H9 (cell line): ENCODE results near the gene CHL1. TPM values are rescaled to one million over a fixed set of nuclear protein-coding genes. Genes with fewer than 3 reads are reported as not detected.

Experiments
- DNase-seq: peaks from one replicate; pipeline ENCODE4 v3.0.0-alpha.2; 2017
- H2AFZ ChIP-seq: one replicate; pipeline ENCODE4 v1.6.1; 2013; ENCODE audit warnings: mild to moderate bottlenecking, low read length, control low read depth, moderate library complexity
- H2AK5ac ChIP-seq: 2 replicates; pipeline ENCODE4 v1.6.1; 2013; ENCODE audit warnings: low read length, control low read depth, mixed read lengths; ENCODE audit not compliant: insufficient read length
- H2BK120ac ChIP-seq: one replicate; pipeline ENCODE4 v1.6.1; 2013; ENCODE audit warnings: low read depth, mild to moderate bottlenecking, low read length, control low read depth, inconsistent platforms; ENCODE audit not compliant: poor library complexity, severe bottlenecking
- H2BK12ac ChIP-seq: 2 replicates; pipeline ENCODE4 v1.6.1; 2013; ENCODE audit warnings: low read length, control low read depth, mixed read lengths, low read depth; ENCODE audit not compliant: insufficient read length
- H2BK15ac ChIP-seq: 2 replicates; pipeline ENCODE4 v1.6.1; 2013; ENCODE audit warnings: low read depth, low read length, control low read depth
- H2BK20ac ChIP-seq: one replicate; pipeline ENCODE4 v1.6.1; 2013; ENCODE audit warnings: low read depth, mild to moderate bottlenecking, low read length, control low read depth, inconsistent platforms; ENCODE audit not compliant: poor library complexity, severe bottlenecking
- H2BK5ac ChIP-seq: 2 replicates; pipeline ENCODE4 v1.6.1; 2013; ENCODE audit warnings: low read length, control low read depth, mixed read lengths; ENCODE audit not compliant: insufficient read length
- H3K14ac ChIP-seq: 2 replicates; pipeline ENCODE4 v1.6.1; 2013; ENCODE audit warnings: low read length, control low read depth; ENCODE audit not compliant: insufficient read depth
- H3K18ac ChIP-seq: 2 replicates; pipeline ENCODE4 v1.6.1; 2013; ENCODE audit warnings: low read depth, mild to moderate bottlenecking, mixed read lengths, low read length, control low read depth; ENCODE audit not compliant: insufficient read length
- H3K23ac ChIP-seq: 2 replicates; pipeline ENCODE4 v1.6.1; 2013; ENCODE audit warnings: low read length, control low read depth, mixed read lengths, low read depth; ENCODE audit not compliant: insufficient read length
- H3K23me2 ChIP-seq: 2 replicates; pipeline ENCODE4 v1.6.1; 2013; ENCODE audit warnings: low read depth, mild to moderate bottlenecking, mixed read lengths, low read length, control low read depth; ENCODE audit not compliant: insufficient read length, poor library complexity, severe bottlenecking
- H3K27ac ChIP-seq: 2 replicates; pipeline ENCODE4 v1.5.1; 2013; ENCODE audit warnings: low read length, control low read depth, mixed read lengths, low read depth; ENCODE audit not compliant: insufficient read length
- H3K27me3 ChIP-seq: 2 replicates; pipeline ENCODE4 v1.6.1; 2013; ENCODE audit warnings: low read length, control low read depth, inconsistent platforms; ENCODE audit not compliant: insufficient read depth
- H3K4ac ChIP-seq: 2 replicates; pipeline ENCODE4 v1.6.1; 2013; ENCODE audit warnings: low read depth, mild to moderate bottlenecking, control low read depth, inconsistent platforms, low read length, moderate library complexity
- H3K4me1 ChIP-seq: 2 replicates; pipeline ENCODE4 v1.6.1; 2013; ENCODE audit warnings: low read length, control low read depth, inconsistent platforms; ENCODE audit not compliant: insufficient read depth
- H3K4me2 ChIP-seq: 2 replicates; pipeline ENCODE4 v1.6.1; 2013; ENCODE audit warnings: low read length, control low read depth, mixed read lengths; ENCODE audit not compliant: insufficient read length, insufficient read depth
- H3K56ac ChIP-seq: 2 replicates; pipeline ENCODE4 v1.6.1; 2013; ENCODE audit warnings: low read depth, mild to moderate bottlenecking, mixed read lengths, low read length, control low read depth; ENCODE audit not compliant: insufficient read length
- H3K79me1 ChIP-seq: 2 replicates; pipeline ENCODE4 v1.6.1; 2013; ENCODE audit warnings: low read depth, mild to moderate bottlenecking, moderate library complexity, low read length, control low read depth, inconsistent platforms; ENCODE audit not compliant: insufficient read depth, poor library complexity, severe bottlenecking
- H3K79me2 ChIP-seq: 2 replicates; pipeline ENCODE4 v1.6.1; 2013; ENCODE audit warnings: low read length, control low read depth, inconsistent platforms; ENCODE audit not compliant: insufficient read depth
- H3K9ac ChIP-seq: 2 replicates; pipeline ENCODE4 v1.6.1; 2013; ENCODE audit warnings: low read length, control low read depth, mixed read lengths; ENCODE audit not compliant: insufficient read length; ENCODE audit errors: extremely low read depth
- H3K9me3 ChIP-seq: one replicate; pipeline ENCODE4 v1.6.1; 2013; ENCODE audit warnings: low read depth, low read length, inconsistent platforms; ENCODE audit not compliant: control insufficient read depth
- H3T11ph ChIP-seq: one replicate; pipeline ENCODE4 v1.6.1; 2013; ENCODE audit warnings: mild to moderate bottlenecking, low read length, control low read depth, inconsistent platforms
- H4K20me1 ChIP-seq: one replicate; pipeline ENCODE4 v1.6.1; 2013; ENCODE audit not compliant: control insufficient read depth, insufficient read length, insufficient read depth
- H4K5ac ChIP-seq: 2 replicates; pipeline ENCODE4 v1.6.1; 2013; ENCODE audit warnings: low read depth, mild to moderate bottlenecking, mixed read lengths, low read length, control low read depth; ENCODE audit not compliant: insufficient read length
- H4K8ac ChIP-seq: replicated peaks from 2 replicates; pipeline ENCODE4 v1.6.1; 2013; ENCODE audit warnings: low read length, control low read depth, mixed read lengths, low read depth; ENCODE audit not compliant: insufficient read length
- H4K91ac ChIP-seq: 2 replicates; pipeline ENCODE4 v1.6.1; 2013; ENCODE audit warnings: low read depth, mild to moderate bottlenecking, moderate library complexity, mixed read lengths, low read length, control low read depth; ENCODE audit not compliant: insufficient read length
- H3K27ac Mint-ChIP-seq, 3 experiments: 2 replicates in 2 of 3; 3 replicates in 1 of 3; pipeline ENCODE4 v1.8.0; 2020 to 2021; ENCODE audit warnings: mixed read lengths in 3 of 3, mild to moderate bottlenecking in 1 of 3, moderate library complexity in 1 of 3
- H3K27me3 Mint-ChIP-seq: 2 replicates; pipeline ENCODE4 v1.8.0; 2021; ENCODE audit warnings: low read depth, mild to moderate bottlenecking, moderate library complexity, mixed read lengths
- H3K36me3 Mint-ChIP-seq, 3 experiments: 2 replicates in 2 of 3; 3 replicates in 1 of 3; pipeline ENCODE4 v1.8.0; 2020 to 2021; ENCODE audit warnings: low read depth in 3 of 3, mixed read lengths in 3 of 3; ENCODE audit not compliant: insufficient read depth in 1 of 3
- H3K4me1 Mint-ChIP-seq, 2 experiments: 2 replicates each; pipeline ENCODE4 v1.8.0; 2020; ENCODE audit warnings: mixed read lengths in 2 of 2
- H3K4me3 Mint-ChIP-seq, 2 experiments: 2 replicates in 1 of 2; 3 replicates in 1 of 2; pipeline ENCODE4 v1.8.0; 2020 to 2021; ENCODE audit warnings: mild to moderate bottlenecking in 2 of 2, mixed read lengths in 2 of 2, moderate library complexity in 1 of 2
- H3K9me3 Mint-ChIP-seq, 2 experiments: 2 replicates in 1 of 2; 3 replicates in 1 of 2; pipeline ENCODE4 v1.8.0; 2020; ENCODE audit warnings: mild to moderate bottlenecking in 2 of 2, mixed read lengths in 2 of 2, moderate library complexity in 1 of 2
- WGBS: extraction: QIAGEN DNeasy Blood & Tissue Kit; methylation state at CpG from one replicate; pipeline ENCODE4 v1.1.7; 2013; ENCODE audit warnings: missing lambda C conversion rate, low lambda C conversion rate, mixed read lengths; ENCODE audit not compliant: insufficient read length; ENCODE audit errors: extremely low coverage; 5-methylcytosine and 5-hydroxymethylcytosine counted together
- total RNA-seq: library from RNA; stranded (reverse); gene quantifications from 2 replicates; pipeline ENCODE4 v1.2.1, GENCODE V29; 2021
- TF ChIP-seq, protein P1 (sequence below): fragments of 200-600 bp; sonication (generic); conservative IDR thresholded peaks from 3 replicates; pipeline ENCODE4 v1.8.0; 2021; ENCODE audit warnings: antibody characterized with exemption, mild to moderate bottlenecking

Gene CHL1
- total RNA-seq, 1 experiment from 2014 or later, result not detected

GRCh38 chr3:299590-300301, 103.2 kb downstream of the CHL1 start:
- no peak overlapping the region for H2BK20ac ChIP-seq
- H2AK5ac ChIP-seq, result no peak overlapping the region
- H3K9me3 ChIP-seq, result no peaks in the 10 kb centered on the region
- H3T11ph ChIP-seq, result no peak overlapping the region
- no peak overlapping the region for H3K23ac ChIP-seq
- no peak overlapping the region for H2BK12ac ChIP-seq
- Mint-ChIP-seq H3K27ac (no peak overlapping the region; a peak in 2 of 7 replicates), H3K27me3 (peaks cover 2% of the 10 kb centered on the region; the same call in 1 of the 2 replicates), H3K9me3 (no peaks in the 10 kb centered on the region), H3K36me3 (no peaks in the 10 kb centered on the region), H3K4me3 (no peak overlapping the region), H3K4me1 (peaks cover 0 to 4% of the 10 kb centered on the region in 2 experiments; a peak in 1 of 4 replicates)
- no peak overlapping the region for H2BK120ac ChIP-seq
- no peak overlapping the region for H2BK5ac ChIP-seq
- H3K27ac ChIP-seq, result no peak overlapping the region
- no peak overlapping the region for H3K14ac ChIP-seq
- no peak overlapping the region for H4K8ac ChIP-seq
- TF ChIP-seq, protein P1, sequence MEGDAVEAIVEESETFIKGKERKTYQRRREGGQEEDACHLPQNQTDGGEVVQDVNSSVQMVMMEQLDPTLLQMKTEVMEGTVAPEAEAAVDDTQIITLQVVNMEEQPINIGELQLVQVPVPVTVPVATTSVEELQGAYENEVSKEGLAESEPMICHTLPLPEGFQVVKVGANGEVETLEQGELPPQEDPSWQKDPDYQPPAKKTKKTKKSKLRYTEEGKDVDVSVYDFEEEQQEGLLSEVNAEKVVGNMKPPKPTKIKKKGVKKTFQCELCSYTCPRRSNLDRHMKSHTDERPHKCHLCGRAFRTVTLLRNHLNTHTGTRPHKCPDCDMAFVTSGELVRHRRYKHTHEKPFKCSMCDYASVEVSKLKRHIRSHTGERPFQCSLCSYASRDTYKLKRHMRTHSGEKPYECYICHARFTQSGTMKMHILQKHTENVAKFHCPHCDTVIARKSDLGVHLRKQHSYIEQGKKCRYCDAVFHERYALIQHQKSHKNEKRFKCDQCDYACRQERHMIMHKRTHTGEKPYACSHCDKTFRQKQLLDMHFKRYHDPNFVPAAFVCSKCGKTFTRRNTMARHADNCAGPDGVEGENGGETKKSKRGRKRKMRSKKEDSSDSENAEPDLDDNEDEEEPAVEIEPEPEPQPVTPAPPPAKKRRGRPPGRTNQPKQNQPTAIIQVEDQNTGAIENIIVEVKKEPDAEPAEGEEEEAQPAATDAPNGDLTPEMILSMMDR, result no peak
- no peaks in the 10 kb centered on the region for H3K27me3 ChIP-seq
- no peaks in the 10 kb centered on the region for H3K79me1 ChIP-seq
- no peak overlapping the region for H3K4ac ChIP-seq
- H3K56ac ChIP-seq, result no peak overlapping the region
- no peak overlapping the region for H3K18ac ChIP-seq
- H3K4me1 ChIP-seq, result no peaks in the 10 kb centered on the region; the same call in 1 of the 2 replicates
- DNase-seq, result no peak
- no peak overlapping the region for H2AFZ ChIP-seq
- no peak overlapping the region for H2BK15ac ChIP-seq
- no peak overlapping the region for H4K91ac ChIP-seq
- H4K20me1 ChIP-seq, result no peaks in the 10 kb centered on the region
- H3K23me2 ChIP-seq, result no peaks in the 10 kb centered on the region
- no peak overlapping the region for H3K9ac ChIP-seq
- H3K4me2 ChIP-seq, result no peak overlapping the region
- no peak overlapping the region for H4K5ac ChIP-seq
- H3K79me2 ChIP-seq, result no peaks in the 10 kb centered on the region
- WGBS, result no CpG with 5 or more reads among the region's 5 CpGs
